Kidney epithelial cell (primary cell): ENCODE results near the gene CDKN2B-AS1. TPM values are rescaled to one million over a fixed set of nuclear protein-coding genes. Genes with fewer than 3 reads are reported as not detected.

Source experiments
- DNase-seq: peaks from one replicate; pipeline ENCODE4 v3.0.0-alpha.2; 2010; ENCODE audit warnings: low read depth
- H3K27me3 ChIP-seq: 2 replicates; pipeline ENCODE4 v1.6.0; 2011; ENCODE audit warnings: low read length; ENCODE audit not compliant: control insufficient read depth, insufficient read depth
- H3K36me3 ChIP-seq: 2 replicates; pipeline ENCODE4 v1.5.1; 2011; ENCODE audit warnings: low read length; ENCODE audit not compliant: control insufficient read depth, insufficient read depth
- H3K4me3 ChIP-seq: 2 replicates; pipeline ENCODE4 v1.5.1; 2011; ENCODE audit warnings: low read depth, mild to moderate bottlenecking, control low read depth, low read length
- CTCF ChIP-seq: IDR thresholded peaks from 2 replicates; pipeline ENCODE4 v1.5.1; 2011; ENCODE audit warnings: mild to moderate bottlenecking, moderate library complexity, low read length, control low read depth, inconsistent platforms; ENCODE audit not compliant: insufficient read depth, poor library complexity, severe bottlenecking
- total RNA-seq: library from RNA; depleted of rRNA; stranded (reverse); fragments of >200 nt; gene quantifications from 2 replicates; pipeline ENCODE4 v1.2.3, GENCODE V29; 2015

The CDKN2B-AS1 gene
- total RNA-seq, 1 donor from 2014 or later = 0.04 TPM

GRCh38 chr9:22156586-22156985 lies 162.0 kb downstream of the CDKN2B-AS1 start:
- H3K27me3 ChIP-seq = no peaks in the 10 kb centered on the region
- no peak overlapping the region for H3K4me3 ChIP-seq
- no peak for DNase-seq
- H3K36me3 ChIP-seq = no peaks in the 10 kb centered on the region
- TF ChIP-seq CTCF = no peak

GRCh38 chr9:22157276-22157675 lies 162.7 kb downstream of the CDKN2B-AS1 start:
- DNase-seq = no peak
- Histone ChIP-seq H3K4me3 (no peak overlapping the region), H3K27me3 (no peaks in the 10 kb centered on the region), H3K36me3 (no peaks in the 10 kb centered on the region)
- TF ChIP-seq CTCF = no peak

GRCh38 chr9:22157828-22158227 lies 163.2 kb downstream of the CDKN2B-AS1 start:
- no peaks in the 10 kb centered on the region for H3K27me3 ChIP-seq
- H3K4me3 ChIP-seq = no peak overlapping the region
- no peaks in the 10 kb centered on the region for H3K36me3 ChIP-seq
- no peak for TF ChIP-seq CTCF
- no peak for DNase-seq

- H3K36me3 ChIP-seq = no peaks in the 10 kb centered on the region
- no peak for DNase-seq
- H3K4me3 ChIP-seq = no peak overlapping the region
- no peaks in the 10 kb centered on the region for H3K27me3 ChIP-seq
- no peak for TF ChIP-seq CTCF
Measured at GRCh38 chr9:22158271-22158670, 163.7 kb downstream of the CDKN2B-AS1 start.

- DNase-seq = peak; percentile 39
Measured at GRCh38 chr9:22158927-22159346, 164.3 kb downstream of the CDKN2B-AS1 start.

More at GRCh38 chr9:22158927-22159346, 164.3 kb downstream of the CDKN2B-AS1 start:
- Histone ChIP-seq H3K4me3 (no peak overlapping the region), H3K27me3 (no peaks in the 10 kb centered on the region), H3K36me3 (no peaks in the 10 kb centered on the region)
- TF ChIP-seq CTCF = no peak
